Fibroblast of lung (primary cell): Measurements from ENCODE around the gene CHEK2. TPM values are rescaled to one million over a fixed set of nuclear protein-coding genes. Genes with fewer than 3 reads are reported as not detected.
A peak's percentile ranks its signal among the peaks of the same experiment; 100 is the strongest.

Experiments used
- DNase-seq, 2 donors: peaks; one replicate each; pipeline versions ENCODE4 v3.0.0 to v3.0.0-alpha.2; 2010; ENCODE audit warnings: low read depth in 2 of 2
- H2AFZ ChIP-seq: 2 replicates; pipeline ENCODE4 v1.5.1; 2012; ENCODE audit warnings: low read length, control low read depth, inconsistent platforms
- H3K27ac ChIP-seq: 2 replicates; pipeline ENCODE4 v1.5.1; 2011; ENCODE audit warnings: low read length, control low read depth; ENCODE audit not compliant: insufficient read depth
- H3K27me3 ChIP-seq: 2 replicates; pipeline ENCODE4 v1.5.1; 2011; ENCODE audit warnings: mild to moderate bottlenecking, low read length; ENCODE audit not compliant: control insufficient read depth, insufficient read depth
- H3K36me3 ChIP-seq: 2 replicates; pipeline ENCODE4 v1.5.1; 2011; ENCODE audit warnings: low read length; ENCODE audit not compliant: control insufficient read depth, insufficient read depth
- H3K4me1 ChIP-seq: 2 replicates; pipeline ENCODE4 v1.5.1; 2011; ENCODE audit warnings: low read length; ENCODE audit not compliant: control insufficient read depth, insufficient read depth; ENCODE audit errors: extremely low read depth
- H3K4me2 ChIP-seq: 2 replicates; pipeline ENCODE4 v1.5.1; 2011; ENCODE audit warnings: low read length, control low read depth; ENCODE audit not compliant: insufficient read depth; ENCODE audit errors: extremely low read depth
- H3K4me3 ChIP-seq, 4 experiments: fragments of 200-600 bp in 1 of 4; sonication (generic) in 1 of 4; replicated peaks in 1 of 4; 2 replicates each; pipeline ENCODE4 v1.5.1; 2011 to 2016; ENCODE audit warnings: low read length in 4 of 4, low read depth in 3 of 4, mild to moderate bottlenecking in 3 of 4, control low read depth in 2 of 4, inconsistent platforms in 1 of 4, mixed read lengths in 1 of 4; ENCODE audit not compliant: insufficient read depth in 1 of 4; ENCODE audit errors: control extremely low read depth in 1 of 4
- H3K79me2 ChIP-seq: 2 replicates; pipeline ENCODE4 v1.5.1; 2012; ENCODE audit warnings: mild to moderate bottlenecking, low read length, inconsistent platforms; ENCODE audit not compliant: control insufficient read depth, insufficient read depth
- H3K9ac ChIP-seq: 2 replicates; pipeline ENCODE4 v1.5.1; 2011; ENCODE audit warnings: mild to moderate bottlenecking, low read length, control low read depth; ENCODE audit not compliant: insufficient read depth
- H3K9me3 ChIP-seq: 2 replicates; pipeline ENCODE4 v1.5.1; 2012; ENCODE audit warnings: low read depth, low read length; ENCODE audit not compliant: control insufficient read depth, insufficient read depth
- H4K20me1 ChIP-seq: 2 replicates; pipeline ENCODE4 v1.5.1; 2011; ENCODE audit warnings: low read length; ENCODE audit not compliant: control insufficient read depth, insufficient read depth; ENCODE audit errors: extremely low read depth
- CTCF ChIP-seq, 2 donors: IDR thresholded peaks in 1 of 2; conservative IDR thresholded peaks in 1 of 2; 1 replicate in 1 of 2; 2 replicates in 1 of 2; pipeline ENCODE4 v1.5.1; 2011 to 2012; ENCODE audit warnings: low read length in 2 of 2, control low read depth in 1 of 2, inconsistent platforms in 1 of 2, low read depth in 1 of 2, mild to moderate bottlenecking in 1 of 2
- EZH2 ChIP-seq: IDR thresholded peaks from 2 replicates; pipeline ENCODE4 v1.5.1; 2012; ENCODE audit warnings: low read length, control low read depth, mild to moderate bottlenecking; ENCODE audit errors: missing control alignments
- polyA plus RNA-seq, 2 donors: library from polyadenylated mRNA; depleted of rRNA in 1 of 2; stranded (reverse) in 1 of 2; unstranded in 1 of 2; fragments of >200 nt; gene quantifications; 2 replicates each; pipeline ENCODE4 v1.2.1, GENCODE V29; 2011 to 2012; ENCODE audit warnings: missing spikeins in 1 of 2
- total RNA-seq: library from RNA; depleted of rRNA; stranded (reverse); fragments of >200 nt; gene quantifications from 2 replicates; pipeline ENCODE4 v1.2.1, GENCODE V29; 2014

CHEK2 gene
- total and polyA plus RNA-seq, 2 donors (not counting 1 experiment from before 2014, with no cell fraction given) = 14.5 to 17.4 TPM

GRCh38 chr22:28718044-28718443 is 23.6 kb downstream of the CHEK2 start:
- Histone ChIP-seq H3K27ac (no peak overlapping the region), H2AFZ (no peak overlapping the region), H3K4me2 (no peak overlapping the region), H3K9ac (no peak overlapping the region), H3K27me3 (no peaks in the 10 kb centered on the region), H3K79me2 (no peaks in the 10 kb centered on the region), H3K9me3 (no peaks in the 10 kb centered on the region), H4K20me1 (no peaks in the 10 kb centered on the region), H3K4me3 (no peak overlapping the region), H3K4me1 (no peaks in the 10 kb centered on the region), H3K36me3 (peaks cover 3% of the 10 kb centered on the region)
- no peak for TF ChIP-seq CTCF (conservative IDR thresholded peaks at IDR 0.05 in 1 of 2, IDR thresholded peaks at IDR 0.05 in 1 of 2; ENCODE audit: low read depth in 1 of 2, low read length in 2 of 2)
- no peak for TF ChIP-seq EZH2
- DNase-seq = no peak

DNA sequence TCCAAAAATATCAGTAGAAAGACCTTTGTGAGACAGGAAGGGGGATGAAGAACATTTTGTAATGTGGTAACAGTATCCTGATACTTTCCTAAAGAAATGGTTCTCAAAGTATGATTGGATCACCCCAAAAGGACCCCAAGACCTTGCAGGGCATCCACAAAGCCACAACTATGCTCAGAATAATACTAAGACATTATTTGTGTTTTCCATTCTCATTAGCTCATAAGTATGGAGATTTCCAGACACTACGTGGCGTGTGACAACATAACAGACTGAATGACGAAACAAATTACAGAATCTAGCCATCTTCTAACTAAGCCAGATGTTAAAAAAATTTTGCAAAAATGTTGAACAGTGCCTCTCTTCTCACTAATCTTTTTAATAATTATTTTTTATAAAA is 24.9 kb downstream of the CHEK2 start:
- TF ChIP-seq EZH2 (no peak), CTCF (conservative IDR thresholded peaks at IDR 0.05 in 1 of 2, IDR thresholded peaks at IDR 0.05 in 1 of 2; ENCODE audit: low read depth in 1 of 2, low read length in 2 of 2) (no peak)
- DNase-seq = peak; percentile 37 to 45
- no peak overlapping the region for H3K4me3 ChIP-seq
- peaks cover 3% of the 10 kb centered on the region for H3K36me3 ChIP-seq
- no peaks in the 10 kb centered on the region for H3K9me3 ChIP-seq
- no peaks in the 10 kb centered on the region for H3K27me3 ChIP-seq
- no peak overlapping the region for H3K4me2 ChIP-seq
- no peaks in the 10 kb centered on the region for H3K79me2 ChIP-seq
- no peak overlapping the region for H3K27ac ChIP-seq
- H4K20me1 ChIP-seq = no peaks in the 10 kb centered on the region
- H3K9ac ChIP-seq = no peak overlapping the region
- no peak overlapping the region for H2AFZ ChIP-seq
- H3K4me1 ChIP-seq = peaks cover 5% of the 10 kb centered on the region

GRCh38 chr22:28715611-28716010 is 26.0 kb downstream of the CHEK2 start:
- Histone ChIP-seq H3K4me3 (no peak overlapping the region), H3K27me3 (no peaks in the 10 kb centered on the region)
- no peak for DNase-seq

More at GRCh38 chr22:28715611-28716010, 26.0 kb downstream of the CHEK2 start:
- Histone ChIP-seq H3K79me2 (no peaks in the 10 kb centered on the region), H3K36me3 (peaks cover under 1% of the 10 kb centered on the region), H4K20me1 (no peaks in the 10 kb centered on the region), H3K4me2 (no peak overlapping the region), H3K9me3 (no peaks in the 10 kb centered on the region), H2AFZ (no peak overlapping the region), H3K9ac (no peak overlapping the region), H3K4me1 (peaks cover 11% of the 10 kb centered on the region), H3K27ac (no peak overlapping the region)
- TF ChIP-seq CTCF (conservative IDR thresholded peaks at IDR 0.05 in 1 of 2, IDR thresholded peaks at IDR 0.05 in 1 of 2; ENCODE audit: low read depth in 1 of 2, low read length in 2 of 2) (no peak), EZH2 (no peak)
